HepG2 (cell line): ENCODE results near the gene ALDH16A1. TPM values are rescaled to one million over a fixed set of nuclear protein-coding genes. Genes with fewer than 3 reads are reported as not detected.
A peak's percentile ranks its signal among the peaks of the same experiment; 100 is the strongest.

Experiments
- ATAC-seq: fragments of 200-7000 bp; cut with Tn5 transposase; 3 replicates; pipeline ENCODE4 v1.9.1; 2020; ENCODE audit warnings: mild to moderate bottlenecking, moderate library complexity
- BruUV-seq: library from RNA; stranded (reverse); fragments of 400-500 nt; replicated peaks from 2 replicates; lab custom pipeline; 2021; lab: Mats Ljungman, UMichigan
- CTCF ChIA-PET: fragments of 300-600 bp; formaldehyde crosslinking; extraction: SDS; loops from one replicate; lab custom pipeline; 2021; ENCODE audit warnings: low total read pairs, inconsistent platforms, low intra/inter-chr PET ratio; lab: Yijun Ruan, JAX
- POLR2A ChIA-PET: fragments of 350-600 bp; sonication (Branson Sonifier 250); formaldehyde crosslinking; loops from one replicate; lab custom pipeline; 2020; ENCODE audit warnings: antibody characterized with exemption, inconsistent platforms; lab: Yijun Ruan, JAX
- DNase-seq: peaks from one replicate; pipeline ENCODE4 v3.0.0-alpha.2; 2015; ENCODE audit warnings: low spot score
- FAIRE-seq: peaks from 3 replicates; lab custom pipeline; 2011; peaks lifted over from hg19 to GRCh38; lab: Jason Lieb, UNC
- H2AFZ ChIP-seq: one replicate; pipeline ENCODE4 v1.6.1; 2011; ENCODE audit warnings: low read length, inconsistent platforms
- H3K27ac ChIP-seq: fragments of 300-600 bp; 3 replicates; pipeline ENCODE4 v1.8.0; 2011; ENCODE audit warnings: mixed run types, mild to moderate bottlenecking, mixed read lengths, low read length, inconsistent platforms; ENCODE audit not compliant: insufficient read depth; ENCODE audit errors: extremely low read length
- H3K27me3 ChIP-seq, 2 experiments: fragments of 200-600 bp in 1 of 2; 2 replicates in 1 of 2; 3 replicates in 1 of 2; pipeline versions ENCODE4 v1.6.0 to v1.8.0; 2011; ENCODE audit warnings: low read length in 2 of 2, mild to moderate bottlenecking in 2 of 2, moderate library complexity in 2 of 2, inconsistent platforms in 1 of 2; ENCODE audit not compliant: insufficient read depth in 2 of 2, control insufficient read depth in 1 of 2
- H3K36me3 ChIP-seq, 2 experiments: fragments of 200-600 bp in 1 of 2; replicated peaks in 1 of 2; 2 replicates in 1 of 2; 3 replicates in 1 of 2; pipeline versions ENCODE4 v1.5.1 to v1.8.0; 2011; ENCODE audit warnings: low read length in 2 of 2, inconsistent platforms in 1 of 2; ENCODE audit not compliant: insufficient read depth in 2 of 2, control insufficient read depth in 1 of 2
- H3K4me1 ChIP-seq: 2 replicates; pipeline ENCODE4 v1.5.1; 2012; ENCODE audit warnings: low read length, inconsistent platforms; ENCODE audit not compliant: insufficient read depth
- H3K4me2 ChIP-seq: 2 replicates; pipeline ENCODE4 v1.6.0; 2011; ENCODE audit warnings: low read depth, low read length, inconsistent platforms
- H3K4me3 ChIP-seq, 3 experiments: fragments of 200-600 bp in 1 of 3; sonication (generic), shearing (Covaris generic) in 1 of 3; replicated peaks in 1 of 3; 2 replicates each; pipeline ENCODE4 v1.5.1; 2011 to 2016; ENCODE audit warnings: low read length in 3 of 3, inconsistent platforms in 2 of 3, low read depth in 2 of 3, mild to moderate bottlenecking in 2 of 3, control low read depth in 1 of 3, mixed read lengths in 1 of 3; ENCODE audit not compliant: insufficient read depth in 1 of 3
- H3K79me2 ChIP-seq: one replicate; pipeline ENCODE4 v1.6.1; 2011; ENCODE audit warnings: low read length, inconsistent platforms; ENCODE audit not compliant: insufficient read depth
- H3K9ac ChIP-seq: 2 replicates; pipeline ENCODE4 v1.6.0; 2011; ENCODE audit warnings: mild to moderate bottlenecking, low read depth, low read length, inconsistent platforms; ENCODE audit not compliant: insufficient read depth
- H3K9me3 ChIP-seq: 2 replicates; pipeline ENCODE4 v1.5.1; 2012; ENCODE audit warnings: mild to moderate bottlenecking, low read length
- H4K20me1 ChIP-seq: 2 replicates; pipeline ENCODE4 v1.6.0; 2011; ENCODE audit warnings: inconsistent platforms, mild to moderate bottlenecking, low read length, moderate library complexity; ENCODE audit not compliant: insufficient read depth
- AGO2 ChIP-seq: fragments of 200-400 bp; formaldehyde crosslinking; optimal IDR thresholded peaks from 2 replicates; pipeline ENCODE3; 2017; ENCODE audit warnings: mild to moderate bottlenecking, low read depth, low read length, moderate library complexity
- CTCF ChIP-seq: sonication (generic); formaldehyde crosslinking; IDR thresholded peaks from 2 replicates; pipeline ENCODE4 v1.5.0; 2020; ENCODE audit warnings: mild to moderate bottlenecking, missing genetic modification reagents, moderate library complexity
- GLI4 ChIP-seq: sonication (generic); formaldehyde crosslinking; IDR thresholded peaks from 2 replicates; pipeline ENCODE4 v1.5.1; 2020; ENCODE audit warnings: missing genetic modification reagents, mild to moderate bottlenecking, moderate library complexity, borderline replicate concordance
- NFYC ChIP-seq: IDR thresholded peaks from 2 replicates; pipeline ENCODE4 v1.6.1; 2016; ENCODE audit warnings: missing genetic modification reagents, missing compliant biosample characterization
- STAG1 ChIP-seq: sonication (generic); formaldehyde crosslinking; IDR thresholded peaks from 2 replicates; pipeline ENCODE4 v1.4.0; 2020; ENCODE audit warnings: missing genetic modification reagents
- TOE1 ChIP-seq: sonication (generic); formaldehyde crosslinking; IDR thresholded peaks from 2 replicates; pipeline ENCODE4 v1.4.0; 2020; ENCODE audit warnings: mild to moderate bottlenecking, missing genetic modification reagents
- ZHX2 ChIP-seq, 2 experiments: sonication (generic) in 1 of 2; formaldehyde crosslinking in 1 of 2; IDR thresholded peaks; 2 replicates each; pipeline versions ENCODE4 v1.6.1 to v1.9.0; 2014 to 2022; ENCODE audit warnings: antibody characterized with exemption in 1 of 2, borderline replicate concordance in 1 of 2, inconsistent platforms in 1 of 2, low read depth in 1 of 2, missing genetic modification reagents in 1 of 2
- ZNF383 ChIP-seq: sonication (generic); formaldehyde crosslinking; IDR thresholded peaks from 2 replicates; pipeline ENCODE4 v1.4.0; 2020; ENCODE audit warnings: missing genetic modification reagents, mild to moderate bottlenecking, borderline replicate concordance
- ZNF639 ChIP-seq: conservative IDR thresholded peaks from 2 replicates; pipeline ENCODE4 v1.6.1; 2018; ENCODE audit warnings: missing genetic modification reagents
- ZNF800 ChIP-seq: sonication (generic); formaldehyde crosslinking; IDR thresholded peaks from 2 replicates; pipeline ENCODE4 v1.4.0; 2020; ENCODE audit warnings: missing genetic modification reagents
- WGBS: methylation state at CpG from one replicate; pipeline ENCODE4 v1.1.6; 2017; ENCODE audit warnings: low lambda C conversion rate; 5-methylcytosine and 5-hydroxymethylcytosine counted together
- in situ Hi-C: cut with HindIII; loops from 2 replicates; pipeline ENCODE4 v1.10.0; 2017; ENCODE audit warnings: low pct_unique_long_range_greater_than_20kb; ENCODE audit not compliant: extremely low pct_ligation_motif_present
- intact Hi-C: fragments of 100-400 bp; cut with micrococcal nuclease; formaldehyde crosslinking; loops from one replicate; pipeline ENCODE4 v1.10.0; 2022; ENCODE audit not compliant: unreplicated experiment
- polyA plus RNA-seq, 8 experiments: library from polyadenylated mRNA; depleted of rRNA in 3 of 8; stranded (reverse) in 7 of 8; unstranded in 1 of 8; fragments of >200 nt; fragmentation: Illumina TruSeq in 4 of 8; extraction: Trizol in 4 of 8; gene quantifications; 2 replicates each; pipeline versions ENCODE4 v1.2.1 to v1.2.3, GENCODE V29; 2011 to 2016; ENCODE audit warnings: low read depth in 4 of 8, missing spikeins in 1 of 8, mixed read lengths in 1 of 8; ENCODE audit not compliant: insufficient read depth in 1 of 8
- total RNA-seq, 5 experiments: library from RNA; depleted of rRNA; stranded (reverse); fragments of >200 nt; fragmentation: Illumina TruSeq; extraction: Trizol; gene quantifications; 2 replicates each; pipeline ENCODE4 v1.2.3, GENCODE V29; 2016; ENCODE audit warnings: low read depth in 1 of 5

The ALDH16A1 gene
- total and polyA plus RNA-seq, 2 of the 13 experiments (the other 11 are each of a cell fraction or from before 2014, with no cell fraction given): 8.4 to 34.9 TPM

DNA sequence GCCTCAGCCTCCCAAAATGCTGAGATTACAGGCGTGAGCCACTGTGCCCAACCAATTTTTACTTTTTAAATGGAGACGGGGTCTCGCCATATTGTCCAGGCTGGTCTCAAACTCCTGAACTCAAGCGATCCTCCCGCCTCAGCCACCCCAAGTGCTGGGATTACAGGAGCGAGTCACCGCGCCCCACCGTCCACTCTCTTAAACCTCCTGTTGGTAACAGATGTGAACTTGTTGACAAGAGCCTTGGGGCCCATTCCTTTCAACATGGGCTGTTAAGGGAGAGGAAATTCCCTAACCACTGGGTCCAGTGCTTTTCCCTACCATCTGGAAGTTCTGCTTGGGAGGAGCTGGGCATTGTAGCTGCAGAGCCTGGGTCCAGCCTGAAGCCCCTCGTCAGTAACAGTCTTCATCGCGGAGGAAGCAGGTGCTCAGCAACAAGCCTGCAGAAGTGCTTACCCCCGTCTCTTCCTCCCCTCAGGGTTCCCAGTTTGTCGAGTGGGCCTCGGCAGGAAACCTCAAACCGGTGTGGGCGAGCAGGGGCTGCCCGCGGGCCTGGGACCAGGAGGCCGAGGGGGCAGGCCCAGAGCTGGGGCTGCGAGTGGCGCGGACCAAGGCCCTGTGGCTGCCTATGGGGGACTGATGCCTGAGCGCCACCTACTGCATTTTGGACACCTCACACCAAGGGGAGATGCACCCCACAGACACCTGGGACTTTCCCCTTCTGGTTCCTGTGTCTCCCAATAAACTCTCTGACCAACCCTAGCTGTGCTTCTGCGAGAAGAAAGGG is 17.0 kb downstream of the ALDH16A1 start:
- no peak for FAIRE-seq
- no peak overlapping the region for H3K9ac ChIP-seq
- 96% methylated on average over 11 of the region's 25 CpGs for WGBS
- no peaks in the 10 kb centered on the region for H3K79me2 ChIP-seq
- intact Hi-C loops: no loop called here
- in situ Hi-C loops: no loop called here
- ATAC-seq: no peak
- no peak overlapping the region for H2AFZ ChIP-seq
- CTCF ChIA-PET: no interaction called here
- H3K4me3 ChIP-seq: no peak overlapping the region
- no peak overlapping the region for H3K27ac ChIP-seq
- no TSS peak for BruUV-seq
- POLR2A ChIA-PET: no interaction called here
- no peaks in the 10 kb centered on the region for H4K20me1 ChIP-seq
- no peaks in the 10 kb centered on the region; a peak in 1 of 5 replicates for H3K27me3 ChIP-seq
- no peaks in the 10 kb centered on the region for H3K9me3 ChIP-seq
- peaks cover 13% of the 10 kb centered on the region for H3K4me1 ChIP-seq
- no peak overlapping the region for H3K4me2 ChIP-seq
- DNase-seq: no peak
- peaks cover 1 to 6% of the 10 kb centered on the region in 2 experiments; a peak in 2 of 5 replicates for H3K36me3 ChIP-seq
- no peak for TF ChIP-seq ZNF800
- no peak for TF ChIP-seq ZHX2 (IDR thresholded peaks at IDR 0.05; ENCODE audit: low read depth)
- TF ChIP-seq ZHX2 (CRISPR knock-in tag; IDR thresholded peaks at IDR 0.05; ENCODE audit: borderline replicate concordance): no peak
- peak; percentile 33 for TF ChIP-seq AGO2
- TF ChIP-seq TOE1: no peak
- peak; percentile 44 for TF ChIP-seq CTCF (CRISPR knock-in tag)
- TF ChIP-seq ZNF383 (CRISPR knock-in tag): no peak
- no peak for TF ChIP-seq GLI4
- 0 out of 2 replicates have a peak, but pooled peaks have one; percentile 9 for TF ChIP-seq STAG1 (CRISPR knock-in tag)
- TF ChIP-seq NFYC: no peak
- no peak for TF ChIP-seq ZNF639 (CRISPR knock-in tag)
